Suprapubic skin (tissue), 4 donors: Measurements from ENCODE around the gene AMOTL1. TPM values are rescaled to one million over a fixed set of nuclear protein-coding genes. Genes with fewer than 3 reads are reported as not detected.

Experiments
- DNase-seq, 2 donors: peaks; one replicate each; pipeline ENCODE4 v3.0.0-alpha.2; 2019; ENCODE audit warnings: low spot score in 2 of 2
- H3K27ac ChIP-seq: fragments of 200-600 bp; sonication (generic); one replicate; pipeline ENCODE4 v1.5.1; 2019
- H3K27me3 ChIP-seq: fragments of 200-600 bp; sonication (generic); one replicate; pipeline ENCODE4 v1.5.1; 2019
- H3K36me3 ChIP-seq: fragments of 200-600 bp; sonication (generic); one replicate; pipeline ENCODE4 v1.5.1; 2019
- H3K4me1 ChIP-seq: fragments of 200-600 bp; sonication (generic); one replicate; pipeline ENCODE4 v1.5.1; 2019
- H3K4me3 ChIP-seq: fragments of 200-600 bp; sonication (generic); one replicate; pipeline ENCODE4 v1.5.1; 2019; ENCODE audit warnings: mild to moderate bottlenecking
- H3K9me3 ChIP-seq: fragments of 200-600 bp; sonication (generic); one replicate; pipeline ENCODE4 v1.5.1; 2019
- EP300 ChIP-seq: sonication (generic); formaldehyde crosslinking; IDR thresholded peaks from one replicate; pipeline ENCODE4 v1.6.1; 2017; ENCODE audit warnings: antibody characterized with exemption
- POLR2A ChIP-seq, 2 donors: fragments of 450-650 bp; IDR thresholded peaks; one replicate each; pipeline ENCODE4 v1.6.1; 2017; ENCODE audit warnings: antibody characterized with exemption in 2 of 2, mild to moderate bottlenecking in 2 of 2, moderate library complexity in 2 of 2
- POLR2AphosphoS5 ChIP-seq, 3 donors: sonication (generic); formaldehyde crosslinking; IDR thresholded peaks; one replicate each; pipeline ENCODE4 v1.6.1; 2017; ENCODE audit warnings: antibody characterized with exemption in 3 of 3
- WGBS: methylation state at CpG from one replicate; pipeline ENCODE4 v1.1.5; 2018; 5-methylcytosine and 5-hydroxymethylcytosine counted together
- total RNA-seq, 4 donors: library from RNA; depleted of rRNA; stranded (reverse); fragments of >200 nt; gene quantifications; one replicate each; pipeline ENCODE4 v1.1.0, GENCODE V29; 2016
- TF ChIP-seq, protein P1 (sequence below), 2 donors: fragments of 200-600 bp in 1 of 2; fragments of 450-650 bp in 1 of 2; sonication (generic) in 1 of 2; IDR thresholded peaks; one replicate each; pipeline ENCODE4 v1.5.1; 2016 to 2019; ENCODE audit warnings: antibody characterized with exemption in 2 of 2, mild to moderate bottlenecking in 1 of 2, moderate library complexity in 1 of 2

Gene AMOTL1
- total RNA-seq, 4 donors from 2014 or later: 69.7 to 86.9 (median 79.4) TPM

DNA sequence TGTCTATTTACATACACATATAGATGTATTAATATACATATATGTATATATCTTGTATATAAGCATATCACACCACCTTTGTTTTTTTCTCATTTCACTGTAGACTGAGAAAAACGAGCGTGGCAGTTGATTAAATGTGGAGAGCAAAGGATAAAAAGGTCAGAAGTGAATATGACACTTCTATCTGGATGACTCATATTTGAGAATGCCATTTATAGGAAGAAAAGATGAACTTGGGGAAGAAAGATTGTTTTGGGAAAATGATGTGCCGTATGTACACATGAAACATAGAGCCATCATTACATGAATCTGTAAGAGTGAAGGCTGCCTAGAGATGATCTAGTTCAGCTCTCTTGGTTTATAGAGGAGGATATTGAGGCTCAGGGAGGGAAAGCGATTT lies 28.7 kb downstream of the AMOTL1 start:
- no peak overlapping the region for H3K4me3 ChIP-seq
- TF ChIP-seq, protein P1, sequence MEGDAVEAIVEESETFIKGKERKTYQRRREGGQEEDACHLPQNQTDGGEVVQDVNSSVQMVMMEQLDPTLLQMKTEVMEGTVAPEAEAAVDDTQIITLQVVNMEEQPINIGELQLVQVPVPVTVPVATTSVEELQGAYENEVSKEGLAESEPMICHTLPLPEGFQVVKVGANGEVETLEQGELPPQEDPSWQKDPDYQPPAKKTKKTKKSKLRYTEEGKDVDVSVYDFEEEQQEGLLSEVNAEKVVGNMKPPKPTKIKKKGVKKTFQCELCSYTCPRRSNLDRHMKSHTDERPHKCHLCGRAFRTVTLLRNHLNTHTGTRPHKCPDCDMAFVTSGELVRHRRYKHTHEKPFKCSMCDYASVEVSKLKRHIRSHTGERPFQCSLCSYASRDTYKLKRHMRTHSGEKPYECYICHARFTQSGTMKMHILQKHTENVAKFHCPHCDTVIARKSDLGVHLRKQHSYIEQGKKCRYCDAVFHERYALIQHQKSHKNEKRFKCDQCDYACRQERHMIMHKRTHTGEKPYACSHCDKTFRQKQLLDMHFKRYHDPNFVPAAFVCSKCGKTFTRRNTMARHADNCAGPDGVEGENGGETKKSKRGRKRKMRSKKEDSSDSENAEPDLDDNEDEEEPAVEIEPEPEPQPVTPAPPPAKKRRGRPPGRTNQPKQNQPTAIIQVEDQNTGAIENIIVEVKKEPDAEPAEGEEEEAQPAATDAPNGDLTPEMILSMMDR (IDR thresholded peaks at IDR 0.05): no peak
- TF ChIP-seq EP300 (no peak), POLR2A (IDR thresholded peaks at IDR 0.05) (no peak), POLR2AphosphoS5 (IDR thresholded peaks at IDR 0.05) (no peak)
- no peaks in the 10 kb centered on the region for H3K9me3 ChIP-seq
- H3K36me3 ChIP-seq: peaks cover 16% of the 10 kb centered on the region
- DNase-seq: no peak
- no peak overlapping the region for H3K27ac ChIP-seq
- H3K27me3 ChIP-seq: no peaks in the 10 kb centered on the region
- WGBS: 81% methylated on average over 4 of the region's 4 CpGs
- peaks cover 51% of the 10 kb centered on the region for H3K4me1 ChIP-seq

DNA sequence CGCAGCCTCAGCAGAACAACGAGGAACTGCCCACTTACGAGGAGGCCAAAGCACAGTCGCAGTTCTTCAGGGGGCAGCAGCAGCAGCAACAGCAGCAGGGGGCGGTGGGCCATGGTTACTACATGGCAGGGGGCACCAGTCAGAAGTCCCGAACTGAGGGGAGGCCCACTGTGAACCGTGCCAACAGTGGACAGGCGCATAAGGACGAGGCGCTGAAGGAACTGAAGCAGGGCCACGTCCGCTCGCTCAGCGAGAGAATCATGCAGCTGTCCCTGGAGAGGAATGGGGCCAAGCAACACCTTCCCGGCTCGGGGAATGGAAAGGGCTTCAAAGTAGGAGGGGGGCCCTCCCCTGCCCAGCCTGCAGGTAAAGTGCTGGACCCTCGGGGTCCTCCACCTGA lies 31.6 kb downstream of the AMOTL1 start:
- Histone ChIP-seq H3K4me1 (peaks cover 31% of the 10 kb centered on the region), H3K4me3 (no peak overlapping the region), H3K27me3 (no peaks in the 10 kb centered on the region), H3K27ac (no peak overlapping the region), H3K36me3 (peaks cover 26% of the 10 kb centered on the region), H3K9me3 (no peaks in the 10 kb centered on the region)
- TF ChIP-seq POLR2A (IDR thresholded peaks at IDR 0.05) (no peak), EP300 (no peak), POLR2AphosphoS5 (IDR thresholded peaks at IDR 0.05) (no peak)
- TF ChIP-seq, protein P1 (IDR thresholded peaks at IDR 0.05): no peak
- no peak for DNase-seq
- WGBS: 90% methylated on average over 14 of the region's 17 CpGs

DNA sequence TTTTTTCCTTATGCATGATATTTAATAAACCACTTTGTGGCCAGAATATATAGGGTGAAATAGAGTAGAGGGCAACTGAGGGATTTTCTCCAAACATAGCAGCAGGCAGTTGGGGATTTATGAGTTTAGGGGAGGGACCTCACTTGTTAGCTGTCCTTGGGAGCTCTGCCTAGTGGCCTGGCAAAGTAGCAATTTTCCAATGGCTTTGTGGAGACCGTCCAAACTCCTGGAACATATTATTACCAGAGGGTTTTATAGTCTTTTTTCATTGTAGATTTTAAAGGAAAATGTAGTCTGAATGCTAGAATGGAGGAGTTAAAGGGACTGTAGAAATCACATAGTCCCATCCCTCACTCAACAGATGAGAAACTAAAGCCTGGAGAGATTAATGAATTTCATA lies 32.3 kb downstream of the AMOTL1 start:
- Histone ChIP-seq H3K4me1 (peaks cover 31% of the 10 kb centered on the region), H3K27me3 (no peaks in the 10 kb centered on the region), H3K4me3 (no peak overlapping the region), H3K36me3 (peaks cover 26% of the 10 kb centered on the region), H3K27ac (peak overlapping the region; percentile 39), H3K9me3 (no peaks in the 10 kb centered on the region)
- 18% methylated on average over 1 of the region's 1 CpG for whole genome bisulfite sequencing
- no peak for DNase-seq
- TF ChIP-seq, protein P1 (IDR thresholded peaks at IDR 0.05): no peak
- TF ChIP-seq POLR2AphosphoS5 (IDR thresholded peaks at IDR 0.05) (no peak), EP300 (no peak), POLR2A (IDR thresholded peaks at IDR 0.05) (no peak)

DNA sequence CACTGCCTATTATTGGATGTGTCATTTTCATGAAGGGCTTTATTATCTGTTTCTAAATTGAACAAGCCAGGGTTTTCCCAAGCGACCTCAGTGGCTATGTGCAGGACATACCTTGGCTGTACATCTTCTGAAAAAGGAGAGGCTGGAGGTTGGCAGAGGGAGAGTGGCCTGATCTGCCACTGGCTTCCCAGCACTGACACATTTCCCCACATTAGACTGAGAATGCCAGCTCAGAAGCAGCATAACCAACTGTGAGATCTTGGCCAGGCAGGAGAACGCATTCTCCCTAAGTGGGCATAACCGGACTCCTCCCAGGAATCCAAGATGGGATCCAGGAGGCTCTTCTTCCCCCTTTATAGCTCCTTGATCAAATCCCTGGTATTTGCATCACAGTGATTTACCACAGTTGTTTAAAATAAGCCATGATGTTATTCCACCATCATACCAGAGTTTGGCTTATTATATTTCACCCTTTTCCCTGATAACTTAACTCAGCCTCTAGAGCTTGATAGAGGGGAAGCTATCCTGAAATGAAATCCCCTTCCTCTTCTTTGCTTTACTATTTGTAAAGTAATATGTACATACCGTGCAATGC lies 33.8 kb downstream of the AMOTL1 start:
- Histone ChIP-seq H3K4me3 (no peak overlapping the region), H3K4me1 (peaks cover 43% of the 10 kb centered on the region), H3K9me3 (no peaks in the 10 kb centered on the region), H3K27me3 (no peaks in the 10 kb centered on the region), H3K36me3 (peaks cover 26% of the 10 kb centered on the region), H3K27ac (peak overlapping the region; percentile 29)
- TF ChIP-seq POLR2AphosphoS5 (IDR thresholded peaks at IDR 0.05): no peak
- TF ChIP-seq, protein P1 (IDR thresholded peaks at IDR 0.05): no peak
- no peak for TF ChIP-seq POLR2A (IDR thresholded peaks at IDR 0.05)
- no peak for TF ChIP-seq EP300
- 81% methylated on average over 4 of the region's 4 CpGs for WGBS
- DNase-seq: no peak

DNA sequence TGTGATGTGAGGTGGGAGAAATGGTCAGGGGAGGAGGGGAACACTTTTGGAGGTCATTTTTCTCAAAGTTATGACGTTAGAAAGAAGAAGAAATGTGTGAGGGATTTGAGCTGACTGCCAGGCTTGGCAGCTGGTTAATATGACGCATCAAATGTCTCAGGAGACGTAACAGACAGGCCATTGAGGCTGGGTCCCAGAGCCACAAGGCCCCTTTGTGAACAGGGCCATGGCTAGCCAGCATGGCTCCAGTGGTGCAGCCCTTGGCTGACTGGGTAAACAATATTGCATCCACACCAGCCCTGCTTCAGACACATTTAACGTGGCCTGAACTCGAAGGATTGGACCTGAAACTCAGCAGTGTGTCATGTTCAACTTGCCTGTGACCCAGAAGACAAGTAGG lies 34.3 kb downstream of the AMOTL1 start:
- DNase-seq: no peak
- no peak overlapping the region for H3K4me3 ChIP-seq
- TF ChIP-seq EP300 (no peak), POLR2A (IDR thresholded peaks at IDR 0.05) (no peak), POLR2AphosphoS5 (IDR thresholded peaks at IDR 0.05) (no peak)
- TF ChIP-seq, protein P1 (IDR thresholded peaks at IDR 0.05): no peak
- H3K9me3 ChIP-seq: no peaks in the 10 kb centered on the region
- H3K4me1 ChIP-seq: peaks cover 43% of the 10 kb centered on the region
- 81% methylated on average over 5 of the region's 5 CpGs for WGBS
- H3K27me3 ChIP-seq: no peaks in the 10 kb centered on the region
- peaks cover 26% of the 10 kb centered on the region for H3K36me3 ChIP-seq
- peak overlapping the region; percentile 29 for H3K27ac ChIP-seq
